Lower lobe of right lung (tissue), 2 donors: ENCODE data around the gene SCRN1. TPM values are rescaled to one million over a fixed set of nuclear protein-coding genes. Genes with fewer than 3 reads are reported as not detected.
"Not testable (repeated sequence)": the region's sequence is repeated elsewhere in the genome, so short reads cannot be mapped to it uniquely, and the experiment has no call there.

Experiments used
- ATAC-seq, 2 donors: fragments of 200-7000 bp; cut with Tn5 transposase; one replicate each; pipeline ENCODE4 v1.9.1; 2020 to 2022; ENCODE audit warnings: mild to moderate bottlenecking in 2 of 2, moderate library complexity in 2 of 2
- DNase-seq: peaks from one replicate; pipeline ENCODE4 v3.0.0-alpha.2; 2020
- H3K27ac ChIP-seq: fragments of 200-600 bp; one replicate; pipeline ENCODE4 v1.8.0; 2022
- H3K27me3 ChIP-seq: fragments of 200-600 bp; one replicate; pipeline ENCODE4 v1.8.0; 2022; ENCODE audit warnings: low read depth
- H3K36me3 ChIP-seq: fragments of 200-600 bp; one replicate; pipeline ENCODE4 v1.8.0; 2022; ENCODE audit warnings: mild to moderate bottlenecking
- H3K4me1 ChIP-seq: fragments of 200-600 bp; one replicate; pipeline ENCODE4 v1.8.0; 2022
- H3K4me3 ChIP-seq: fragments of 200-600 bp; one replicate; pipeline ENCODE4 v1.8.0; 2022; ENCODE audit warnings: mild to moderate bottlenecking
- H3K9me3 ChIP-seq: fragments of 200-600 bp; one replicate; pipeline ENCODE4 v1.8.0; 2022
- intact Hi-C: fragments of 100-400 bp; cut with DNase I; formaldehyde crosslinking; loops from one replicate; pipeline ENCODE4 v1.11.0; 2022
- total RNA-seq: library from RNA; stranded (reverse); fragmentation: NEBNext Ultra II Directional; extraction: Animal tissue kit (Norgen Biotek cat#: 25700); gene quantifications from one replicate; pipeline ENCODE4 v1.2.1, GENCODE V29; 2021
- TF ChIP-seq, protein P1 (sequence below): fragments of 200-600 bp; IDR thresholded peaks from one replicate; pipeline ENCODE4 v1.8.0; 2022; ENCODE audit warnings: antibody characterized with exemption, mild to moderate bottlenecking
- donor health status: DM: no; HTN: yes; CAD: no; lungs with severe emphysema.

SCRN1 gene
- total RNA-seq, 1 donor from 2014 or later: 28.2 TPM

DNA sequence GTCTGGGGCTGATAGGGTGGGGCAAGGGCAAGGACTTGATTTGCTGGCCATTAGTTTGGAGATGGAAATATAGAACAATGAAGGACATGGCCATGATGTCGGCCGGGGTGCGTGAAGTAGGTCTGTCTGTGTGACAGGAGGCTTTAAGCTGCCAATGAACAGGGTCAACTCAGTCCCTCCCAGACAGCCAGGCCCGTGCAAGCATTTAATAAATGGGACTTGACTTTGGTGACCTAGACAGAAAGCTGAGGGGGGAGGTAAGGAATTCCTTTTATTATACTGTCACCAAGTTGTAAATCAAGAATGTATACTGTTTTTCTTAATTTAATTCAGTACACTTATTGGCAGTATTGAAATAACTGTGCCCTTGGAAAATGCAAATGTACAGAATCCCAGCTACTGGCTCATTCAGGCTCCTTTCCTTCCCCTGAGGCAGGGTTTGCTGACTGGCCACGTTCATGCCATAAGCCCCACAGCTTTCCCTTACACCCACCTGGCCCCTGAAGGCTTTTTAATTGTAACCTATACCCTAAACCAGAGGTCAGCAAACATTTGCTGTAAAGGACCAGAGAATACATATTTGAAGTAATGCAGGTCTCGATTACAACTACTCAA lies 96.1 kb downstream of the SCRN1 start:
- TF ChIP-seq, protein P1, sequence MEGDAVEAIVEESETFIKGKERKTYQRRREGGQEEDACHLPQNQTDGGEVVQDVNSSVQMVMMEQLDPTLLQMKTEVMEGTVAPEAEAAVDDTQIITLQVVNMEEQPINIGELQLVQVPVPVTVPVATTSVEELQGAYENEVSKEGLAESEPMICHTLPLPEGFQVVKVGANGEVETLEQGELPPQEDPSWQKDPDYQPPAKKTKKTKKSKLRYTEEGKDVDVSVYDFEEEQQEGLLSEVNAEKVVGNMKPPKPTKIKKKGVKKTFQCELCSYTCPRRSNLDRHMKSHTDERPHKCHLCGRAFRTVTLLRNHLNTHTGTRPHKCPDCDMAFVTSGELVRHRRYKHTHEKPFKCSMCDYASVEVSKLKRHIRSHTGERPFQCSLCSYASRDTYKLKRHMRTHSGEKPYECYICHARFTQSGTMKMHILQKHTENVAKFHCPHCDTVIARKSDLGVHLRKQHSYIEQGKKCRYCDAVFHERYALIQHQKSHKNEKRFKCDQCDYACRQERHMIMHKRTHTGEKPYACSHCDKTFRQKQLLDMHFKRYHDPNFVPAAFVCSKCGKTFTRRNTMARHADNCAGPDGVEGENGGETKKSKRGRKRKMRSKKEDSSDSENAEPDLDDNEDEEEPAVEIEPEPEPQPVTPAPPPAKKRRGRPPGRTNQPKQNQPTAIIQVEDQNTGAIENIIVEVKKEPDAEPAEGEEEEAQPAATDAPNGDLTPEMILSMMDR: no peak
- no peaks in the 10 kb centered on the region for H3K27me3 ChIP-seq
- ATAC-seq (no peak), DNase-seq (no peak)
- H3K4me3 ChIP-seq: no peak overlapping the region
- no peak overlapping the region for H3K27ac ChIP-seq
- no peaks in the 10 kb centered on the region for H3K36me3 ChIP-seq
- no peaks in the 10 kb centered on the region for H3K4me1 ChIP-seq
- intact Hi-C loops: no loop called here
- H3K9me3 ChIP-seq: peaks cover 4% of the 10 kb centered on the region

DNA sequence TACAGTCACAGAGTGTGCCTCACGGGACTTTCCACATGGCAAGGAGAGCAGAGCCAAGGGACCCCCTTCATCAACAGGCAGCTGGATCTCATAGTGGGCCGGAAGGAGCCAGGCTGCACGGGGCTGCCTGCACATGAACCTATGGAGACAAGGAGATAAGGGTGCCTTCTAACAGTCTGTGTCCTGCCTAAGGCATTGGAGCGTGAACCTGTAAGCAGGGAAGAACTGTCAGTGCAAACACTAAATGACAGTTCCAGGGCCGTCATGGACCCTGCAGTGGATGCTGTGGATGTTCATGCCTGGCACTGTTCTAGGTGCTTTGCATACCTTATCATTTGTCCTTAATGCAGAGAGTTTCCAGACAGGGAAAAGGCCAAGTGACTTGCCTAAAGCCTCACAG lies 97.4 kb downstream of the SCRN1 start:
- Histone ChIP-seq H3K9me3 (peaks cover 4% of the 10 kb centered on the region), H3K36me3 (no peaks in the 10 kb centered on the region), H3K4me1 (no peaks in the 10 kb centered on the region), H3K4me3 (no peak overlapping the region), H3K27me3 (no peaks in the 10 kb centered on the region), H3K27ac (no peak overlapping the region)
- DNase-seq: no peak
- ATAC-seq: no peak
- TF ChIP-seq, protein P1: no peak
- intact Hi-C loops: no loop called here

DNA sequence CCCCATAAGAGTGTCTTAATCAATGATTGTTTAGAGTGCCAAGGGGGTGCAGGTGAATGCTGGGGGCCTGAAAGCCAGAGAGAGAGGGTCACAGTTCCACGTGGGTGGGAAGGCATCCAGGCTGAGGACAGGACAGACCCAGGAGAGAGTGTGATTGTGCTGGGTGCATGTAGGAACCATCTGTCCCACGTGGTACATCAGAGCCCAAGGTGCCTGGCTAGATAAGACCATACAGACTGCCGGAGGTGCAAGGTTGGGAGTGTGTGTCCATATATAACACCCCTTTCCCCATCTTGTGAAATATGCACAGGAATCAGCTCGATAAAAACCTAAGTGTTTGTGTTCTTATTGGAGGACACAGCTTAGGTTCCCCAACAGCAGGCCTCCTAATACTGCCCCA lies 97.8 kb downstream of the SCRN1 start:
- intact Hi-C loops: no loop called here
- Histone ChIP-seq H3K4me1 (no peaks in the 10 kb centered on the region), H3K4me3 (no peak overlapping the region), H3K27me3 (no peaks in the 10 kb centered on the region), H3K27ac (no peak overlapping the region), H3K36me3 (no peaks in the 10 kb centered on the region), H3K9me3 (no peaks in the 10 kb centered on the region)
- no peak for ATAC-seq
- DNase-seq: no peak
- TF ChIP-seq, protein P1: no peak

DNA sequence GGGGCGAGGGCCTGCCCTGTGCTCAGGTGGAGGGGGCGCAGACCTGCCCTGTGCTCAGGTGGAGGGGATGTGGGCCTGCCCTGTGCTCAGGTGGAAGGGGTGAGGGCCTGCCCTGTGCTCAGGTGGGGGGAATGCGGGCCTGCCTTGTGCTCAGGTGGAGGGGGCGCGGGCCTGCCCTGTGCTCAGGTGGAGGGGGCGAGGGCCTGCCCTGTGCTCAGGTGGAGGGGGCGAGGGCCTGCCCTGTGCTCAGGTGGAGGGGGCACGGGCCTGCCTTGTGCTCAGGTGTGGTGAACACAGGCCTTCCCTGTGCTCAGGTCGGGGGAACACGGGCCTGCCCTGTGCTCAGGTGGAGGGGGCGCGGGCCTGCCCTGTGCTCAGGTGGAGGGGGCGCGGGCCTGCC lies 98.8 kb downstream of the SCRN1 start:
- DNase-seq, H3K9me3 ChIP-seq, H3K27ac ChIP-seq, H3K36me3 ChIP-seq, ATAC-seq, H3K4me1 ChIP-seq, H3K4me3 ChIP-seq, intact Hi-C loops, H3K27me3 ChIP-seq: not testable (repeated sequence)

DNA sequence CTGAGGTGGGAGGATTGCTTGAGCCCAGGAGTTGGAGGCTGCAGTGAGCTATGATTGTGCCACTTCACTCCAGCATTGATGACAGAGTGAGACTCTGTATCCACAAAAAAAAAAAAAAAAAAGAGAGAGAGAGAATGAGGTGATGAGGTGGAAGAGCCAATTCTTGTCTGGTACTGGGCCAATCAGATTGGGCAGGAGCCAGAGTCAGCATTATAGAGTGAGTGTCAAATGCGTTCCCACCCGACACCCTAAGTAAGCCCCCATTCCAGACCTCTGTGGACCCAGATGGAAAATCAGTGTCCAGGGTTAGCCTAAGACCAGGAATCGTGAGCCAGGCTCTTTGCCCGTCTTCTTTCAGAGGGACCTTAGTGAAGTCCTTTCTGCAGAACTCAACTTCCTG lies 99.3 kb downstream of the SCRN1 start:
- Histone ChIP-seq H3K27ac (no peak overlapping the region), H3K4me3 (no peak overlapping the region), H3K9me3 (no peaks in the 10 kb centered on the region), H3K4me1 (no peaks in the 10 kb centered on the region), H3K36me3 (no peaks in the 10 kb centered on the region), H3K27me3 (no peaks in the 10 kb centered on the region)
- TF ChIP-seq, protein P1: no peak
- DNase-seq (no peak), ATAC-seq (no peak)
- intact Hi-C loops: no loop called here

DNA sequence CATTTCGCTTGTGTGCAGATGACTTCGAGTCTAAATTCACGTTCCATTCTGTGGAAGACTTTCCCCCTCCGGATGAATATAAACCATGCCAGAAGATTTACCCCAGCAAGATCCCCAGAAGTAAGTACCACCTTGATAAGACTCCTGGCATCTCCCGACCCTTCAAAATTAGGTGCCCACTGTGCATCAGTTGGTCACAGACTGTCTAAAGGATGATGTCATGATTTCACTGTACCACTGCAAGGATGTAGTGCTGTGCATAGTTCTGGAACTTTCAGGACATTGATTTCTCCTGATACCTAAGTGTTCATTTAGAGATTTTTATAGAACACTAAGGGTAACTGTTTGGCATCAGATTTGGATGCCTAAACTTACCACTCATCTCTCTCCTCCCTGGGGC lies 100.3 kb downstream of the SCRN1 start:
- intact Hi-C loops: no loop called here
- Histone ChIP-seq H3K27me3 (peaks cover 4% of the 10 kb centered on the region), H3K27ac (no peak overlapping the region)

More for the DNA sequence above, 100.3 kb downstream of the SCRN1 start:
- TF ChIP-seq, protein P1: no peak
- H3K36me3 ChIP-seq: no peaks in the 10 kb centered on the region
- no peaks in the 10 kb centered on the region for H3K4me1 ChIP-seq
- DNase-seq (no peak), ATAC-seq (no peak)
- H3K4me3 ChIP-seq: no peak overlapping the region
- no peaks in the 10 kb centered on the region for H3K9me3 ChIP-seq
